SK-N-MC (cell line): ENCODE measurements around the gene BTBD6.

Experiments
- EZH2 ChIP-seq: fragments of 200-600 bp; sonication (generic); IDR thresholded peaks from one replicate; pipeline ENCODE4 v1.6.1; 2017; ENCODE audit warnings: antibody characterized with exemption
- POLR2AphosphoS5 ChIP-seq: IDR thresholded peaks from 2 replicates; pipeline ENCODE4 v1.6.1; 2012; ENCODE audit warnings: mild to moderate bottlenecking, low read depth, low read length, borderline replicate concordance

DNA sequence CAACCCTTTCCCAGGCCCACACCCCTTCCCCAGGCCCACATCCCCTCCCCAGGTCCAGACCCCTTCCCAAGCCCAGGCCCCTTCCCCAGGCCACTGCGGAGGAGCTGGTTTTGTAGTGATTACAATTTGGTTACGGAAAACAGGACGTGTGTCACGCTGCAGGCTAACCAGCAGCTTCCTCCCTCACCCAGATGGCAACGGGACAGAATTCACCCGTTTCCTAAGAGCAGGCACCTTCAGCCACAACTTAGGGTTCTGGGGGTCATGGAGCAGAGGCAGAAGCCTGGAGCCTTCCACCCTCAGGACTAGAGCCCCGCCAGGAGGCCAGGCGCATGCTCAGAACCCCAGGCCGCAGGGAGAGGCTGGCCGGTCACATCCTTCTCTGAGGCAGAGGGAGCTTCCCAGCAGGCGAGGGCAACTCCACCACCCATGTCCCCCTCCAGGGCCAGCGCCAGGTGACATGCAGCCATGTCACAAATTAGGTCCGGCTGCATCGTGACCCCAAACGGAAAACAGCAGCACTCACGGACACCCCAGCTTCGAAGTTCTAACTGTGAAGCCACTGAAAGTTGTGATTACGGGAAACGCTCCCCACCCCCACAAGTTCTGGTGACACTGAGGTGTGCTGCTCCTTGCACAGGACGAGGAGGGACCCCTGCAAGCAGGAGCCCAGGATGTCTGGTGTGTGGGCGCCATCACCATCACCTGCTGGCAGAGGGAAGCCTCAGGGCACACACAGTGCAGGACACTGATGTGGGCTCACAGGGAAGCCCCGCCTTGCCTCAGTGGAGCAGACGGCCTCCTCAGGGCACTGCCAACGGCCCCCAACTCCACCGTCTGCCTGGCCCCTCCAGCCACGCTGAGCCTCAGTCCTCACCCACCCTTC is 44.7 kb downstream of the BTBD6 start:
- no peak for TF ChIP-seq POLR2AphosphoS5
- TF ChIP-seq EZH2, result no peak
